Smooth muscle cell of the brain vasculature (primary cell): ENCODE results near the gene DRAXIN.
A peak's percentile ranks its signal among the peaks of the same experiment; 100 is the strongest.

Experiments
- DNase-seq: peaks from one replicate; pipeline ENCODE4 v3.0.0-alpha.2; 2012; ENCODE audit warnings: low read depth, low spot score

The DRAXIN gene

GRCh38 chr1:11691302-11691914 is at the start of gene DRAXIN:
TSS of gene DRAXIN (plus strand) at chr1:11691710. CDS start at chr1:11706259, 14,549 bp downstream.
- DNase-seq: no peak

DNA sequence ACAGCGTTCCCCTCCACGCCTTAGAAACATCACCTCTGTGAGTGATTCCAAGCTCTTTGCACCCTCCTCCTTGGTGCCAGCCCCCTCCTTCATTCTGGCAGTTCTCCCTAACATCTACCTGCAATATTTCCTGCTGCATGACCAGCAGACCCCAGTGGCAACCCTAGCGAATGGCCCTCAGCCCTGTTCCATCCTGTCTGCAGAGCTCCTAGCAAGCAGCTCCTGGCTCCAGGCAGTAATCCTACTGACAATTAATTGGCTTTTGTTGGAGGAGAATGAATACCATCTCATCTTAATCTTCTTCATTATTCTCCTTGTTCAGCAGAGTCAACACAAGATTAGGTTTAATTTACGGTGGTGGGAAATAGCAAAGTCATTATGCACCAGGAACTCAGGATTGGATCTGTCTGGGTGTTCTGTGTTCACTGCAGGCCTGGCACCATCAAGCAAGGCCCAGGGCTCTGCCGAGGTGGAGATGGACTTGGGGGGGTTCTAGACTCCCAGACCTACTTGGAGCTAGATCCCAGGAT is 49.7 kb upstream of the DRAXIN start:
- DNase-seq: no peak

- DNase-seq: peak; percentile 21
Measured at GRCh38 chr1:11642418-11643017, 49.0 kb upstream of the DRAXIN start.

- no peak for DNase-seq
Measured at GRCh38 chr1:11643782-11644181, 47.7 kb upstream of the DRAXIN start.

DNA sequence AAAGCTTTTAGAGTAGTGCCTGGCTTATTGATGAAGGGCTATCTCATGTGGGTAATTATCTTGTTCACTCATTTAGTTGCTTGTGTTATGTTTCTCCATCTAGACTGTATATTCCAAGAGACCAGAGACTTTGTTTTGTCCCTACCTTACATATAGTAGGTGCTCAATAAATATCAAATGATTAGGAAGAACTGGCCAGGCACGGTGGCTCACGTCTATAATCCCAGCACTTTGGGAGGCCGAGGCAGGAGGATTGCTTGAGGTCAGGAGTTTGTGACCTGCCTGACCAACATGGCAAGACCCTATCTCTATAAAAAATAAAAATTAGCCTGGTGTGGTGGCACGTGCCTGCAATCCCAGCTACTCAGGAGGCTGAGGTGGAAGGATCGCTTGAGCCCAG is 46.2 kb upstream of the DRAXIN start:
- DNase-seq: no peak

DNA sequence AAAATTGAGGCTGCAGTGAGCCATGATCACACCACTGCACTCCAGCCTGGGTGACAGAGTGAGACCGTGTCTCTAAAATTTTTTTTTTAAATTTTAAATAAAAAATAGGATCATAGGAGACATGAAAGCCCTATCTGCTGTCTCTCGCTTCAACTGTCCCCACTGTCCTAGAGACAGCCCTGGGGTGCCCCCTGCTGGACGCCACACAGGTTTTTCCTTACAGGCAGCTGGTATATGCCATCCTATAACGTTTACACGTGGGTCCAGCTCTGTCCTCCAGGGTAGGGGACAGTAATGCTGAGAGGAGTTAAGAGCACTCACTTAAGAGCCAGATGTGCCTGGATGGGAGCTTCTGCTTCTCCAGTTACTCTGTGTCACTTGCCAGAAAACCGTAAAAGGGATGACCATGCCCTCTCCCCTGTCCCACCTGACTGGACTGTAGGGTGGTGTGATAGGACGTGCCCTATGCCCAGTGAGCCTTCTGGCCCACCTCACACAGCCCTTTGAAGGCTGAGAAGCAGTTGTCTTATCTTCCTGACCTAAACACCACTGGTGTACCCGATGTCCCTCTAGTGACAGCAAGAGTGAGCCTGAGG is 45.7 kb upstream of the DRAXIN start:
- DNase-seq: peak; percentile 37

GRCh38 chr1:11646317-11646716 is 45.2 kb upstream of the DRAXIN start:
- DNase-seq: no peak

GRCh38 chr1:11647333-11647732 is 44.2 kb upstream of the DRAXIN start:
- no peak for DNase-seq

GRCh38 chr1:11648039-11648438 is 43.5 kb upstream of the DRAXIN start:
- DNase-seq: no peak

DNA sequence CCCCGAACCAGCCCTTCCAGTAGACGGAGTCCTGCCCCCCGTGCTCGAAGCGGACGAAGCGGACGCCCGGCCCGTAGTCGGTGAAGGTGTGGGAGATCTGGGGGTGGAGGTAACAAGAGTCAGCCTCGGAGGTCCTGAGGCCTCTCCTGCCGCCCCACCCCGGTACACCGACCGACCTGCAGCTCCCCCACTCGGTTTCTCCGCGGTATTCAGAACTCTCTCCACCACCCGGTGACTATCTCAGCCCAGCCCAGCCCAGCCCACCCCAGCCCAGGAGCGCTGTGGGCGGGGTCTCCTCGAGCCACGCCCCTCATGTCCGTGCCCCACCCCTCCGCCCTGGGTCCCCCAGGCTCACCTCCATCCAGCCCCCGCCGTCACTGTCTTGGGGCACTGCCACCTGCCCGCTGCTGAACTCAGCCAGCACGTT is 42.8 kb upstream of the DRAXIN start:
- no peak for DNase-seq

GRCh38 chr1:11649237-11649623 is 42.3 kb upstream of the DRAXIN start:
- DNase-seq: no peak

- no peak for DNase-seq
Measured at GRCh38 chr1:11649624-11650330, 41.7 kb upstream of the DRAXIN start.

- no peak for DNase-seq
Measured at GRCh38 chr1:11650331-11650991, 41.0 kb upstream of the DRAXIN start.

GRCh38 chr1:11651017-11651416 is 40.5 kb upstream of the DRAXIN start:
- no peak for DNase-seq

DNA sequence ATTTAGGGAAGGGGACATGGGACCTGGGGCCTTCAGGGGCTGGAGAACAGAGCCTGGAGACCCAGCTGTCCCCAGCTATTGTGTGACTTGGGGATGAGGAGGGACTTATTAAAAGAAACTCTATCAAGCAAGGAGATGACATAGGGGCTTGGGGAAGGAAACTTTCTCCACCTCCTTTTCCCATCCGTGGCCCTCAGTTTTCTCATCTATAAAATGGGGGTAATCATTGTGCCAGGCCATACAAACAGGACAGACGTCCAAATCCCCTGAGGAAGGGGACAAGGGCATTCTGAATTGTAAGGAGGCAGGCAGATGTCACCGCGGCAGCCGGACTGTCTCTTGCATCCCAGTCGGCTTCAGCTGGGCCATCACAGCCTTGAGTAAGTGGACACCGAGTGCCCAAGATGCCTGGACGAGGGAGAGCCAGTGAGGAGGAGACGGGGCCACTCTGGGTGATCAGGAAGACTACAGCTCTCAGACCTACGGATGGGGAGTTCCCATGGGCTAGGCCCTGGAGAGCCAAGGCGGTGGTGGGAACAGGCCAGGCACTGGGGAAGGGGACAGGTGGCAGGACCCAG is 39.2 kb upstream of the DRAXIN start:
- no peak for DNase-seq

- no peak for DNase-seq
Measured at GRCh38 chr1:11653101-11653860, 38.2 kb upstream of the DRAXIN start.

GRCh38 chr1:11653861-11654136 is 37.7 kb upstream of the DRAXIN start:
- DNase-seq: no peak

- no peak for DNase-seq
Measured at GRCh38 chr1:11654137-11654938, 37.2 kb upstream of the DRAXIN start, which contains the start of the genes FBXO2 and FBXO44. TSS of gene FBXO2 (minus strand) at chr1:11654429. CDS start at chr1:11654340, 89 bp downstream. TSS of gene FBXO44 (plus strand) at chr1:11654877. CDS start at chr1:11655836, 959 bp downstream.

GRCh38 chr1:11654939-11655808 is 36.3 kb upstream of the DRAXIN start:
- no peak for DNase-seq
